DND-41 (cell line): ENCODE measurements around the gene EPHB1.

Experiments
- CTCF ChIP-seq: IDR thresholded peaks from 2 replicates; pipeline ENCODE4 v1.5.1; 2012; ENCODE audit warnings: borderline replicate concordance, low read length, moderate library complexity, mild to moderate bottlenecking; ENCODE audit not compliant: poor library complexity, severe bottlenecking; ENCODE audit errors: extremely low read depth
- EZH2 ChIP-seq: IDR thresholded peaks from 3 replicates; pipeline ENCODE4 v1.6.1; 2012; ENCODE audit warnings: borderline replicate concordance, low read depth, mild to moderate bottlenecking, moderate library complexity, low read length, inconsistent platforms; ENCODE audit not compliant: severe bottlenecking

- TF ChIP-seq EZH2 (no peak), CTCF (no peak)
These were observed 444.0 kb downstream of the EPHB1 start for GRCh38 chr3:135238871-135239614.
